SH-SY5Y (cell line): ENCODE data around the gene TAC4.

Experiments
- GATA2 ChIP-seq: IDR thresholded peaks from 2 replicates; pipeline ENCODE4 v1.6.1; 2011; ENCODE audit warnings: mild to moderate bottlenecking, low read depth, low read length
- GATA3 ChIP-seq: IDR thresholded peaks from 2 replicates; pipeline ENCODE4 v1.6.1; 2011; ENCODE audit warnings: low read depth, mild to moderate bottlenecking, low read length, moderate library complexity

The TAC4 gene

GRCh38 chr17:49880291-49881053, 32.6 kb upstream of the TAC4 start:
- no peak for TF ChIP-seq GATA2
- no peak for TF ChIP-seq GATA3

GRCh38 chr17:49878931-49879904, 31.3 kb upstream of the TAC4 start:
- TF ChIP-seq GATA3 (no peak), GATA2 (no peak)

GRCh38 chr17:49875685-49876084, 27.8 kb upstream of the TAC4 start:
- TF ChIP-seq GATA2 = no peak
- TF ChIP-seq GATA3 = no peak

GRCh38 chr17:49874911-49875310, 27.0 kb upstream of the TAC4 start:
- TF ChIP-seq GATA3 (no peak), GATA2 (no peak)

GRCh38 chr17:49873926-49874325, 26.1 kb upstream of the TAC4 start:
- TF ChIP-seq GATA2 = no peak
- no peak for TF ChIP-seq GATA3

- TF ChIP-seq GATA2 = no peak
- TF ChIP-seq GATA3 = no peak
Observed at GRCh38 chr17:49873466-49873865, 25.6 kb upstream of the TAC4 start.

- TF ChIP-seq GATA2 (no peak), GATA3 (no peak)
Observed at GRCh38 chr17:49872754-49873377, 25.0 kb upstream of the TAC4 start.

GRCh38 chr17:49871211-49871610, 23.3 kb upstream of the TAC4 start:
- TF ChIP-seq GATA2 = no peak
- no peak for TF ChIP-seq GATA3

GRCh38 chr17:49870298-49870697, 22.4 kb upstream of the TAC4 start:
- TF ChIP-seq GATA2 (no peak), GATA3 (no peak)

GRCh38 chr17:49869038-49869374, 21.1 kb upstream of the TAC4 start:
- TF ChIP-seq GATA3 = no peak
- no peak for TF ChIP-seq GATA2

- TF ChIP-seq GATA3 = no peak
- TF ChIP-seq GATA2 = no peak
Observed at GRCh38 chr17:49866882-49867413, 19.1 kb upstream of the TAC4 start.

GRCh38 chr17:49866019-49866380, 18.1 kb upstream of the TAC4 start:
- no peak for TF ChIP-seq GATA3
- no peak for TF ChIP-seq GATA2

- no peak for TF ChIP-seq GATA3
- no peak for TF ChIP-seq GATA2
Observed at GRCh38 chr17:49862781-49863331, 15.0 kb upstream of the TAC4 start.

GRCh38 chr17:49861150-49861884, 13.4 kb upstream of the TAC4 start:
- TF ChIP-seq GATA2 = no peak
- TF ChIP-seq GATA3 = no peak
